CD14-positive monocyte (primary cell): ENCODE results near the gene FAM107B. TPM values are rescaled to one million over a fixed set of nuclear protein-coding genes. Genes with fewer than 3 reads are reported as not detected.

Experiments
- DNase-seq, 3 donors: peaks; one replicate each; pipeline ENCODE4 v3.0.0-alpha.2; 2011 to 2022
- H2AFZ ChIP-seq: 2 replicates; pipeline ENCODE4 v1.6.0; 2012; ENCODE audit warnings: mild to moderate bottlenecking, low read depth, low read length, inconsistent platforms; ENCODE audit not compliant: insufficient read depth, poor library complexity, severe bottlenecking
- H3K27ac ChIP-seq, 2 donors: 1 replicate in 1 of 2; 2 replicates in 1 of 2; pipeline ENCODE4 v1.5.1; 2012 to 2013; ENCODE audit warnings: low read length in 2 of 2, control low read depth in 1 of 2, inconsistent platforms in 1 of 2, low read depth in 1 of 2, mild to moderate bottlenecking in 1 of 2
- H3K27me3 ChIP-seq, 2 donors: one replicate each; pipeline versions ENCODE4 v1.6.0 to v1.6.1; 2011 to 2013; ENCODE audit warnings: low read length in 2 of 2; ENCODE audit not compliant: control insufficient read depth in 2 of 2, insufficient read depth in 2 of 2
- H3K36me3 ChIP-seq, 2 donors: replicated peaks in 1 of 2; 1 replicate in 1 of 2; 2 replicates in 1 of 2; pipeline versions ENCODE4 v1.5.1 to v1.6.1; 2012 to 2013; ENCODE audit warnings: low read length in 2 of 2, control low read depth in 1 of 2, inconsistent platforms in 1 of 2, mild to moderate bottlenecking in 1 of 2; ENCODE audit not compliant: insufficient read depth in 2 of 2, control insufficient read depth in 1 of 2
- H3K4me1 ChIP-seq, 2 donors: 1 replicate in 1 of 2; 2 replicates in 1 of 2; pipeline versions ENCODE4 v1.5.1 to v1.6.1; 2012 to 2013; ENCODE audit warnings: low read length in 2 of 2, control low read depth in 1 of 2, inconsistent platforms in 1 of 2, mild to moderate bottlenecking in 1 of 2, moderate library complexity in 1 of 2; ENCODE audit not compliant: insufficient read depth in 2 of 2, control insufficient read depth in 1 of 2
- H3K4me2 ChIP-seq: replicated peaks from 2 replicates; pipeline ENCODE3; 2012; ENCODE audit warnings: low read length, moderate library complexity, mild to moderate bottlenecking; ENCODE audit not compliant: poor library complexity, severe bottlenecking; ENCODE audit errors: extremely low read depth
- H3K4me3 ChIP-seq, 3 experiments: fragments of 200-600 bp in 1 of 3; sonication (generic) in 1 of 3; replicated peaks in 1 of 3; 1 replicate in 2 of 3; 2 replicates in 1 of 3; pipeline ENCODE4 v1.5.1; 2011 to 2013; ENCODE audit warnings: low read length in 3 of 3, mild to moderate bottlenecking in 3 of 3, control low read depth in 2 of 3, low read depth in 2 of 3, inconsistent platforms in 1 of 3, moderate library complexity in 1 of 3
- H3K79me2 ChIP-seq: 2 replicates; pipeline ENCODE4 v1.6.0; 2012; ENCODE audit warnings: mild to moderate bottlenecking, control low read depth, inconsistent platforms, low read length, moderate library complexity; ENCODE audit not compliant: insufficient read depth
- H3K9ac ChIP-seq: 2 replicates; pipeline ENCODE4 v1.6.0; 2017; ENCODE audit warnings: low read length, mild to moderate bottlenecking; ENCODE audit not compliant: insufficient read depth, poor library complexity, severe bottlenecking
- H3K9me3 ChIP-seq, 2 donors: replicated peaks in 1 of 2; 1 replicate in 1 of 2; 2 replicates in 1 of 2; pipeline versions ENCODE4 v1.5.1 to v1.6.1; 2012 to 2013; ENCODE audit warnings: low read length in 2 of 2, control low read depth in 1 of 2; ENCODE audit not compliant: control insufficient read depth in 1 of 2, insufficient read depth in 1 of 2
- H4K20me1 ChIP-seq: 2 replicates; pipeline ENCODE4 v1.6.0; 2012; ENCODE audit warnings: mild to moderate bottlenecking, low read length, control low read depth, moderate library complexity; ENCODE audit not compliant: insufficient read depth
- H3K27ac Mint-ChIP-seq, 7 donors: one replicate each; pipeline ENCODE4 v1.8.0; 2020; ENCODE audit warnings: mild to moderate bottlenecking in 7 of 7, mixed read lengths in 7 of 7, moderate library complexity in 6 of 7, inconsistent platforms in 2 of 7
- H3K27me3 Mint-ChIP-seq, 3 donors: one replicate each; pipeline ENCODE4 v1.8.0; 2021 to 2022; ENCODE audit warnings: low read depth in 3 of 3, mild to moderate bottlenecking in 3 of 3, mixed read lengths in 3 of 3, moderate library complexity in 3 of 3, inconsistent platforms in 1 of 3
- H3K36me3 Mint-ChIP-seq, 2 donors: one replicate each; pipeline ENCODE4 v1.8.0; 2020; ENCODE audit warnings: mixed read lengths in 2 of 2, inconsistent platforms in 1 of 2, mild to moderate bottlenecking in 1 of 2
- H3K4me1 Mint-ChIP-seq: one replicate; pipeline ENCODE4 v1.8.0; 2020; ENCODE audit warnings: mild to moderate bottlenecking, mixed read lengths
- H3K4me3 Mint-ChIP-seq, 2 donors: one replicate each; pipeline ENCODE4 v1.8.0; 2020; ENCODE audit warnings: mild to moderate bottlenecking in 2 of 2, mixed read lengths in 2 of 2, moderate library complexity in 1 of 2
- H3K9me3 Mint-ChIP-seq, 7 donors: one replicate each; pipeline ENCODE4 v1.8.0; 2020 to 2022; ENCODE audit warnings: mixed read lengths in 7 of 7, mild to moderate bottlenecking in 6 of 7, moderate library complexity in 6 of 7, inconsistent platforms in 2 of 7
- CTCF ChIP-seq: fragments of 200-600 bp; IDR thresholded peaks from one replicate; pipeline ENCODE4 v1.8.0; 2022; ENCODE audit warnings: antibody characterized with exemption, mild to moderate bottlenecking
- WGBS: methylation state at CpG from one replicate; pipeline ENCODE4 v1.1.5; 2013; ENCODE audit warnings: missing lambda C conversion rate; ENCODE audit not compliant: insufficient coverage; 5-methylcytosine and 5-hydroxymethylcytosine counted together
- intact Hi-C, 2 donors: fragments of 100-400 bp; cut with micrococcal nuclease; formaldehyde crosslinking; loops; one replicate each; pipeline versions ENCODE4 v1.15.0 to v1.15.1; 2023
- polyA plus RNA-seq, 3 donors: library from polyadenylated mRNA; depleted of rRNA in 1 of 3; unstranded in 2 of 3; stranded (reverse) in 1 of 3; fragments of 300-500 nt in 2 of 3; fragments of >200 nt in 1 of 3; fragmentation: Illumina TruSeq in 2 of 3; gene quantifications; 1 replicate in 2 of 3; 2 replicates in 1 of 3; pipeline ENCODE4 v1.2.3, GENCODE V29; 2012 to 2021

Gene FAM107B
- polyA plus RNA-seq, 3 donors: 27.2 to 68.5 (median 28.4) TPM

DNA sequence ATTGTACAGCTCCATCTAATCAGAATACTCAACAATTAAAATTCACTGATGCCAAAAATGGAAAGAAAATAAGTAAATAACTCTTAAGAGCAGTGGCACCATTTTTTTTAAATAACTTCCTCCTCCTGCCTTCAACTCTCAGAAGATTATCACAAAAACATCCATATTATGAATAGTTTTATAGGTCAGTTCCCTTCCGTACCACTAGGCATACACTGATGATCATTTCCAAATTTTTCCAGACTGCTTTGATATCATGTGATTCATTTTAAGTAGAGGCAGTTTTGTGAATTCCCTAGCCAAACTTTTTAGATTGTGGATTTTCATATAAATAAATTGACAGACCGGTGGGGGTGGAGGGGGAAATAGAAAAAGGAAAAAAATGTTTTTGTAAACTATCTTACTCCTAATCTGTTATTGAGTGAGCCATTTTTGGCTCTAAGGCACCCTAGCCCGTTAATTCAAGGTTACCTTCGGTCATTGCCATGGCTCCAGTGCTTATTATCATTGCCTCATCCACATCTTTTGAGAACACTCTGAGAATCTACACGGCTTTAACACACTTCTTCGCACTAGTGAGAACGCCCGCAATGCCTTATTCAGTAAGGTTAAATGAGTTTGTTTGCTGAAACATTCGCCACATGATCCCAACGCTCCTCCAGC is 1.0 kb downstream of the FAM107B start:
- Histone ChIP-seq H3K79me2 (no peaks in the 10 kb centered on the region), H3K4me2 (no peak overlapping the region), H3K36me3 (no peaks in the 10 kb centered on the region), H3K27me3 (no peaks in the 10 kb centered on the region), H3K27ac (no peak overlapping the region), H3K9ac (no peak overlapping the region), H2AFZ (no peak overlapping the region), H3K4me1 (no peaks in the 10 kb centered on the region), H3K9me3 (no peaks in the 10 kb centered on the region), H4K20me1 (no peaks in the 10 kb centered on the region), H3K4me3 (no peak overlapping the region)
- H3K27me3 Mint-ChIP-seq: peaks cover 0 to 5% (median 0%) of the 10 kb centered on the region in 3 donors
- TF ChIP-seq CTCF: no peak
- no peaks in the 10 kb centered on the region for H3K36me3 Mint-ChIP-seq
- H3K4me1 Mint-ChIP-seq: peaks cover 12% of the 10 kb centered on the region
- no peak overlapping the region for H3K4me3 Mint-ChIP-seq
- no peak overlapping the region for H3K27ac Mint-ChIP-seq
- DNase-seq: no peak
- WGBS: no CpG with 5 or more reads among the region's 10 CpGs
- intact Hi-C loops: no loop called here
- H3K9me3 Mint-ChIP-seq: peaks cover 0 to 4% (median 0%) of the 10 kb centered on the region in 7 donors

GRCh38 chr10:14772399-14772798 is 2.3 kb downstream of the FAM107B start:
- no peaks in the 10 kb centered on the region for H3K79me2 ChIP-seq
- no peak for DNase-seq
- no peaks in the 10 kb centered on the region for H3K4me1 ChIP-seq
- 55% methylated on average over 5 of the region's 7 CpGs for WGBS
- H4K20me1 ChIP-seq: no peaks in the 10 kb centered on the region
- H3K27me3 ChIP-seq: no peaks in the 10 kb centered on the region
- no peak overlapping the region for H3K9ac ChIP-seq
- Mint-ChIP-seq H3K27me3 (peaks cover 0 to 2% (median 0%) of the 10 kb centered on the region in 3 donors), H3K27ac (no peak overlapping the region), H3K9me3 (peaks cover 0 to 4% (median under 1%) of the 10 kb centered on the region in 7 donors), H3K4me3 (no peak overlapping the region), H3K4me1 (peaks cover 6% of the 10 kb centered on the region), H3K36me3 (no peaks in the 10 kb centered on the region)
- intact Hi-C loops: no loop called here
- no peak overlapping the region for H3K27ac ChIP-seq
- H3K4me3 ChIP-seq: no peak overlapping the region
- no peak overlapping the region for H3K4me2 ChIP-seq
- TF ChIP-seq CTCF: no peak
- peak overlapping the region; percentile 24 for H2AFZ ChIP-seq
- no peaks in the 10 kb centered on the region for H3K36me3 ChIP-seq
- H3K9me3 ChIP-seq: no peaks in the 10 kb centered on the region
